GM12865 (cell line): Measurements from ENCODE around the gene CYBB.

Experiments used
- DNase-seq: peaks from one replicate; pipeline ENCODE4 v3.0.0; 2010; ENCODE audit warnings: low read depth
- H3K4me3 ChIP-seq: 2 replicates; pipeline ENCODE4 v1.5.1; 2011; ENCODE audit warnings: mild to moderate bottlenecking, low read depth, low read length, control low read depth
- CTCF ChIP-seq: IDR thresholded peaks from 2 replicates; pipeline ENCODE4 v1.5.1; 2011; ENCODE audit warnings: low read length, control low read depth, low read depth, inconsistent platforms; ENCODE audit not compliant: insufficient read depth; ENCODE audit errors: missing control alignments

CYBB gene

GRCh38 chrX:37782359-37782758, 2.5 kb downstream of the CYBB start:
- no peak for DNase-seq
- H3K4me3 ChIP-seq = peak overlapping the region; percentile 74
- TF ChIP-seq CTCF = no peak

GRCh38 chrX:37783305-37783704, 3.4 kb downstream of the CYBB start:
- no peak for DNase-seq
- H3K4me3 ChIP-seq = no peak overlapping the region
- TF ChIP-seq CTCF = no peak

- DNase-seq = peak; percentile 25
- no peak for TF ChIP-seq CTCF
- H3K4me3 ChIP-seq = peak overlapping the region; percentile 43
Observed at GRCh38 chrX:37785569-37785968, 5.7 kb downstream of the CYBB start.

GRCh38 chrX:37786624-37787422, 7.0 kb downstream of the CYBB start:
- H3K4me3 ChIP-seq = peak overlapping the region; percentile 43
- DNase-seq = peak; percentile 72
- TF ChIP-seq CTCF = no peak

- TF ChIP-seq CTCF = no peak
- peak; percentile 61 for DNase-seq
- H3K4me3 ChIP-seq = no peak overlapping the region; the same call in 1 of the 2 replicates
Observed at GRCh38 chrX:37787423-37787869, 7.6 kb downstream of the CYBB start.

- DNase-seq = no peak
- TF ChIP-seq CTCF = no peak
- H3K4me3 ChIP-seq = no peak overlapping the region
Observed at GRCh38 chrX:37796310-37796709, 16.5 kb downstream of the CYBB start.

GRCh38 chrX:37796805-37797204, 16.9 kb downstream of the CYBB start:
- DNase-seq = peak; percentile 46
- H3K4me3 ChIP-seq = no peak overlapping the region
- TF ChIP-seq CTCF = no peak
